HCT116 (cell line): ENCODE measurements around the gene TMEM256.

ENCODE experiments used
- EGR1 ChIP-seq: IDR thresholded peaks from 2 replicates; pipeline ENCODE4 v1.6.1; 2012; ENCODE audit warnings: low read depth
- EZH2 ChIP-seq: fragments of 200-600 bp; sonication (generic); IDR thresholded peaks from 2 replicates; pipeline ENCODE4 v1.6.1; 2017; ENCODE audit warnings: antibody characterized with exemption, mixed run types
- EZH2phosphoT487 ChIP-seq: fragments of 200-600 bp; IDR thresholded peaks from 2 replicates; pipeline ENCODE4 v1.6.1; 2018; ENCODE audit warnings: antibody characterized with exemption, borderline replicate concordance
- FOSL1 ChIP-seq: IDR thresholded peaks from 2 replicates; pipeline ENCODE4 v1.6.1; 2012; ENCODE audit warnings: low read depth
- JUND ChIP-seq: IDR thresholded peaks from 2 replicates; pipeline ENCODE4 v1.6.1; 2012
- POLR2A ChIP-seq: IDR thresholded peaks from 2 replicates; pipeline ENCODE4 v1.7.0; 2011; ENCODE audit warnings: borderline replicate concordance; ENCODE audit not compliant: insufficient read depth, insufficient read length; ENCODE audit errors: extremely low read depth
- POLR2AphosphoS5 ChIP-seq: IDR thresholded peaks from 2 replicates; pipeline ENCODE4 v1.6.1; 2011; ENCODE audit warnings: mild to moderate bottlenecking, low read depth, low read length, moderate library complexity
- RAD21 ChIP-seq: IDR thresholded peaks from 2 replicates; pipeline ENCODE4 v1.6.1; 2012; ENCODE audit warnings: low read depth, mild to moderate bottlenecking
- SP1 ChIP-seq: IDR thresholded peaks from 2 replicates; pipeline ENCODE4 v1.6.1; 2012; ENCODE audit warnings: low read depth
- YY1 ChIP-seq: IDR thresholded peaks from 2 replicates; pipeline ENCODE4 v1.6.1; 2011; ENCODE audit warnings: low read length, low read depth, moderate library complexity, mild to moderate bottlenecking; ENCODE audit not compliant: insufficient replicate concordance; ENCODE audit errors: extremely low read depth
- ZNF274 ChIP-seq: fragments of 200-500 bp; sonication (Bioruptor generic); IDR thresholded peaks from 2 replicates; pipeline ENCODE4 v1.6.1; 2014; ENCODE audit warnings: mild to moderate bottlenecking, low read depth, low read length, inconsistent platforms
- TF ChIP-seq, protein P1 (sequence below), 3 experiments: fragments of 200-600 bp in 1 of 3; sonication (generic) in 1 of 3; IDR thresholded peaks in 2 of 3; conservative IDR thresholded peaks in 1 of 3; 2 replicates each; pipeline ENCODE4 v1.5.1; 2012 to 2017; ENCODE audit warnings: low read depth in 2 of 3, low read length in 2 of 3, antibody characterized with exemption in 1 of 3, borderline replicate concordance in 1 of 3, control low read depth in 1 of 3, mild to moderate bottlenecking in 1 of 3, mixed read lengths in 1 of 3, mixed run types in 1 of 3, moderate library complexity in 1 of 3; ENCODE audit not compliant: insufficient read depth in 1 of 3
- TF ChIP-seq, protein P2 (sequence below): IDR thresholded peaks from 2 replicates; pipeline ENCODE4 v1.6.1; 2011; ENCODE audit warnings: mild to moderate bottlenecking, low read length, moderate library complexity; ENCODE audit not compliant: insufficient replicate concordance; ENCODE audit errors: extremely low read depth
- TF ChIP-seq, protein P3 (sequence below): IDR thresholded peaks from 2 replicates; pipeline ENCODE4 v1.6.1; 2012

- TF ChIP-seq POLR2A (no peak), EGR1 (no peak), FOSL1 (no peak), RAD21 (no peak), EZH2phosphoT487 (no peak), EZH2 (no peak), ZNF274 (no peak), POLR2AphosphoS5 (no peak), SP1 (no peak), JUND (no peak), YY1 (no peak)
- TF ChIP-seq, protein P1, sequence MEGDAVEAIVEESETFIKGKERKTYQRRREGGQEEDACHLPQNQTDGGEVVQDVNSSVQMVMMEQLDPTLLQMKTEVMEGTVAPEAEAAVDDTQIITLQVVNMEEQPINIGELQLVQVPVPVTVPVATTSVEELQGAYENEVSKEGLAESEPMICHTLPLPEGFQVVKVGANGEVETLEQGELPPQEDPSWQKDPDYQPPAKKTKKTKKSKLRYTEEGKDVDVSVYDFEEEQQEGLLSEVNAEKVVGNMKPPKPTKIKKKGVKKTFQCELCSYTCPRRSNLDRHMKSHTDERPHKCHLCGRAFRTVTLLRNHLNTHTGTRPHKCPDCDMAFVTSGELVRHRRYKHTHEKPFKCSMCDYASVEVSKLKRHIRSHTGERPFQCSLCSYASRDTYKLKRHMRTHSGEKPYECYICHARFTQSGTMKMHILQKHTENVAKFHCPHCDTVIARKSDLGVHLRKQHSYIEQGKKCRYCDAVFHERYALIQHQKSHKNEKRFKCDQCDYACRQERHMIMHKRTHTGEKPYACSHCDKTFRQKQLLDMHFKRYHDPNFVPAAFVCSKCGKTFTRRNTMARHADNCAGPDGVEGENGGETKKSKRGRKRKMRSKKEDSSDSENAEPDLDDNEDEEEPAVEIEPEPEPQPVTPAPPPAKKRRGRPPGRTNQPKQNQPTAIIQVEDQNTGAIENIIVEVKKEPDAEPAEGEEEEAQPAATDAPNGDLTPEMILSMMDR (IDR thresholded peaks at IDR 0.05 in 2 of 3, conservative IDR thresholded peaks at IDR 0.05 in 1 of 3; ENCODE audit: borderline replicate concordance in 1 of 3, insufficient read depth in 1 of 3, low read depth in 2 of 3, low read length in 2 of 3): no peak
- TF ChIP-seq, protein P2, sequence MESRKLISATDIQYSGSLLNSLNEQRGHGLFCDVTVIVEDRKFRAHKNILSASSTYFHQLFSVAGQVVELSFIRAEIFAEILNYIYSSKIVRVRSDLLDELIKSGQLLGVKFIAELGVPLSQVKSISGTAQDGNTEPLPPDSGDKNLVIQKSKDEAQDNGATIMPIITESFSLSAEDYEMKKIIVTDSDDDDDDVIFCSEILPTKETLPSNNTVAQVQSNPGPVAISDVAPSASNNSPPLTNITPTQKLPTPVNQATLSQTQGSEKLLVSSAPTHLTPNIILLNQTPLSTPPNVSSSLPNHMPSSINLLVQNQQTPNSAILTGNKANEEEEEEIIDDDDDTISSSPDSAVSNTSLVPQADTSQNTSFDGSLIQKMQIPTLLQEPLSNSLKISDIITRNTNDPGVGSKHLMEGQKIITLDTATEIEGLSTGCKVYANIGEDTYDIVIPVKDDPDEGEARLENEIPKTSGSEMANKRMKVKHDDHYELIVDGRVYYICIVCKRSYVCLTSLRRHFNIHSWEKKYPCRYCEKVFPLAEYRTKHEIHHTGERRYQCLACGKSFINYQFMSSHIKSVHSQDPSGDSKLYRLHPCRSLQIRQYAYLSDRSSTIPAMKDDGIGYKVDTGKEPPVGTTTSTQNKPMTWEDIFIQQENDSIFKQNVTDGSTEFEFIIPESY: no peak
- TF ChIP-seq, protein P3, sequence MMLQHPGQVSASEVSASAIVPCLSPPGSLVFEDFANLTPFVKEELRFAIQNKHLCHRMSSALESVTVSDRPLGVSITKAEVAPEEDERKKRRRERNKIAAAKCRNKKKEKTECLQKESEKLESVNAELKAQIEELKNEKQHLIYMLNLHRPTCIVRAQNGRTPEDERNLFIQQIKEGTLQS: no peak
Observed at GRCh38 chr17:7392696-7393612, 10.9 kb downstream of the TMEM256 start.
